Esophagus muscularis mucosa (tissue), 4 donors: ENCODE measurements around the gene ATP6V0C. TPM values are rescaled to one million over a fixed set of nuclear protein-coding genes. Genes with fewer than 3 reads are reported as not detected.
A peak's percentile ranks its signal among the peaks of the same experiment; 100 is the strongest.
"Not testable (repeated sequence)": the region's sequence is repeated elsewhere in the genome, so short reads cannot be mapped to it uniquely, and the experiment has no call there.

Experiments
- DNase-seq: peaks from one replicate; pipeline ENCODE4 v3.0.0-alpha.2; 2017; ENCODE audit errors: extremely low spot score
- H3K27ac ChIP-seq, 4 donors: fragments of 200-600 bp; sonication (generic); replicated peaks in 1 of 4; 1 replicate in 3 of 4; 2 replicates in 1 of 4; pipeline ENCODE4 v1.5.1; 2016 to 2019; ENCODE audit warnings: mild to moderate bottlenecking in 1 of 4
- H3K27me3 ChIP-seq, 4 donors: fragments of 200-600 bp; sonication (generic); one replicate each; pipeline versions ENCODE4 v1.5.1 to v1.6.0; 2016 to 2019
- H3K36me3 ChIP-seq, 4 donors: fragments of 200-600 bp; sonication (generic); one replicate each; pipeline ENCODE4 v1.5.1; 2016 to 2019
- H3K4me1 ChIP-seq, 4 donors: fragments of 200-600 bp; sonication (generic); one replicate each; pipeline ENCODE4 v1.5.1; 2016 to 2019
- H3K4me3 ChIP-seq, 4 donors: fragments of 200-600 bp; sonication (generic); 1 replicate in 2 of 4; 2 replicates in 2 of 4; pipeline ENCODE4 v1.5.1; 2016 to 2019; ENCODE audit warnings: mild to moderate bottlenecking in 4 of 4, moderate library complexity in 1 of 4
- H3K9me3 ChIP-seq, 4 donors: fragments of 200-600 bp; sonication (generic); 1 replicate in 3 of 4; 2 replicates in 1 of 4; pipeline ENCODE4 v1.5.1; 2016 to 2019
- EP300 ChIP-seq: sonication (generic); formaldehyde crosslinking; IDR thresholded peaks from one replicate; pipeline ENCODE4 v1.6.1; 2017; ENCODE audit warnings: antibody characterized with exemption
- POLR2A ChIP-seq: fragments of 450-650 bp; IDR thresholded peaks from one replicate; pipeline ENCODE4 v1.6.1; 2017; ENCODE audit warnings: antibody characterized with exemption, moderate library complexity, mild to moderate bottlenecking, low read depth
- POLR2AphosphoS5 ChIP-seq, 2 donors: sonication (generic); formaldehyde crosslinking; IDR thresholded peaks; one replicate each; pipeline ENCODE4 v1.6.1; 2017; ENCODE audit warnings: antibody characterized with exemption in 2 of 2
- WGBS: methylation state at CpG from one replicate; pipeline ENCODE4 v1.1.5; 2018; 5-methylcytosine and 5-hydroxymethylcytosine counted together
- intact Hi-C: fragments of 100-400 bp; cut with DNase I; formaldehyde crosslinking; loops from one replicate; pipeline ENCODE4 v1.15.1; 2023
- total RNA-seq, 4 donors: library from RNA; depleted of rRNA; stranded (reverse); fragments of >200 nt; gene quantifications; one replicate each; pipeline versions ENCODE4 v1.1.0 to v1.2.1, GENCODE V29; 2016
- TF ChIP-seq, protein P1 (sequence below), 3 experiments: fragments of 200-600 bp in 2 of 3; fragments of 450-650 bp in 1 of 3; sonication (generic) in 2 of 3; IDR thresholded peaks; one replicate each; pipeline ENCODE4 v1.5.1; 2017 to 2019; ENCODE audit warnings: antibody characterized with exemption in 3 of 3, mild to moderate bottlenecking in 2 of 3, moderate library complexity in 1 of 3

The ATP6V0C gene
- total RNA-seq, 4 donors from 2014 or later, result 42.8 to 85.0 (median 69.0) TPM

DNA sequence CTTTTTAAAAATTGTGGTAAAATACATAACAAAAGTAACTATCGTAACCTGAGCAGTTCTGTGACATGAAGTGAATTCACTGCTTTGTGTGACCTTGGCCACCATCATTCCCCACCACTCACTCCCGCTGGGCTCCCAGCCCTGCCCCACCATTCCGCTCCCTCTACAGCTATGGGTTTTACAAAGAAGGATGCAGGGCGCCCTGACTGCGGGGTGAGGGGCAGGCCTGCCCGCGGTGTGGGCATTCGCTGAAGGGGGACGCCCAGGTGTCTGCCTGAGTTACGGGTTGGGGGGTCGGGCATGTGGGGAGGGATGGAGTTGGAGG lies 17.6 kb downstream of the ATP6V0C start, which contains the start of gene CEMP1:
TSS of gene CEMP1 (minus strand) at position 38 of the 325 bp plus-strand sequence. CDS start 335 bp downstream, outside the sequence.
- no peak for DNase-seq
- TF ChIP-seq POLR2A (no peak), POLR2AphosphoS5 (IDR thresholded peaks at IDR 0.05) (no peak), EP300 (no peak)
- TF ChIP-seq, protein P1, sequence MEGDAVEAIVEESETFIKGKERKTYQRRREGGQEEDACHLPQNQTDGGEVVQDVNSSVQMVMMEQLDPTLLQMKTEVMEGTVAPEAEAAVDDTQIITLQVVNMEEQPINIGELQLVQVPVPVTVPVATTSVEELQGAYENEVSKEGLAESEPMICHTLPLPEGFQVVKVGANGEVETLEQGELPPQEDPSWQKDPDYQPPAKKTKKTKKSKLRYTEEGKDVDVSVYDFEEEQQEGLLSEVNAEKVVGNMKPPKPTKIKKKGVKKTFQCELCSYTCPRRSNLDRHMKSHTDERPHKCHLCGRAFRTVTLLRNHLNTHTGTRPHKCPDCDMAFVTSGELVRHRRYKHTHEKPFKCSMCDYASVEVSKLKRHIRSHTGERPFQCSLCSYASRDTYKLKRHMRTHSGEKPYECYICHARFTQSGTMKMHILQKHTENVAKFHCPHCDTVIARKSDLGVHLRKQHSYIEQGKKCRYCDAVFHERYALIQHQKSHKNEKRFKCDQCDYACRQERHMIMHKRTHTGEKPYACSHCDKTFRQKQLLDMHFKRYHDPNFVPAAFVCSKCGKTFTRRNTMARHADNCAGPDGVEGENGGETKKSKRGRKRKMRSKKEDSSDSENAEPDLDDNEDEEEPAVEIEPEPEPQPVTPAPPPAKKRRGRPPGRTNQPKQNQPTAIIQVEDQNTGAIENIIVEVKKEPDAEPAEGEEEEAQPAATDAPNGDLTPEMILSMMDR (IDR thresholded peaks at IDR 0.05), result no peak
- Histone ChIP-seq H3K27ac (peak within 1 kb of the TSS; percentile 95 to 98 (median 96)), H3K27me3 (no peaks in the 10 kb centered on the region), H3K4me3 (peak within 1 kb of the TSS; percentile 66 to 71 (median 70)), H3K36me3 (peaks cover 14 to 42% (median 36%) of the 10 kb centered on the region in 4 donors), H3K9me3 (no peaks in the 10 kb centered on the region), H3K4me1 (peaks cover 8 to 34% (median 33%) of the 10 kb centered on the region in 4 donors)
- intact Hi-C loops, result no loop called here
- WGBS, result 16% methylated on average over 11 of the region's 11 CpGs

DNA sequence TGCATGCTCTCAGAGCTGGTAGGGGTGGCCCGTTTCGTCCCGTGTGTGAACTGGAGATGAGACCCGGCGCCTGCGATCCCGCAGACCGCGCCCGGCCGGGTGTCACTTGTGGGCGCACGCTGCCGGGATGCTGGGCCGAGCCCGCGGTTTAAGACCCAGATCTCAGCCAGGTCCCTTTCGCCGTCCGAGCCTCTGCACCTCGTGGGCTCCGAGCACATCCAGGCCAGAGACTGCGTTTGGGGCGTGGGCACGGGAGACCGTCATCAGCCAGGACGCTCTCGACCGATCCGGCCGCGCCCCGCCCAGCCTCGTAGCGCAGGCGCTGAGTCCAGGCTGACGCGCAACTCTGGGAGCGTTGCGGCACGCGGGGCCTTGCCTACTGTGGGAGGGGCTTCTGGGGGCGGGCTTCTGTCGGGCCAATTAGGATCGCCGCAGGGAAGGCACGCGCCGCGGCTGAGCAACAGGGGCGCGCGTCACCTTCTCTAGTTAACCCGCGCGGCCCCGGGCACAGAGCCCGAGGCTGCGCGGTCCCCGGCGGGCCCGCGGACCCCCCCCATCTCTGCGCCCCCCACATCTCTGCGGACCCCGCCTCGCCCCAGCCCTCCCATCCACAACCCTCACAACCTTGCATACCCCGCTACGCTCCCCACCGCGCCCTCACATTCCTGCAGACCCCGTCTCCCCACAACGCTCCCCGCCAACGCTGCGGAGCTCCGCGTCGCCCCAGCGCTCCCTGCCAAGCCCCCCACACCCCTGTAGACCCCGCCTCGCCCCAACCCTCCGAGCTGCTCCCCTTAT lies 18.1 kb downstream of the ATP6V0C start:
- intact Hi-C loops, result no loop called here
- peak; percentile 99 for DNase-seq
- no peaks in the 10 kb centered on the region for H3K9me3 ChIP-seq

DNA sequence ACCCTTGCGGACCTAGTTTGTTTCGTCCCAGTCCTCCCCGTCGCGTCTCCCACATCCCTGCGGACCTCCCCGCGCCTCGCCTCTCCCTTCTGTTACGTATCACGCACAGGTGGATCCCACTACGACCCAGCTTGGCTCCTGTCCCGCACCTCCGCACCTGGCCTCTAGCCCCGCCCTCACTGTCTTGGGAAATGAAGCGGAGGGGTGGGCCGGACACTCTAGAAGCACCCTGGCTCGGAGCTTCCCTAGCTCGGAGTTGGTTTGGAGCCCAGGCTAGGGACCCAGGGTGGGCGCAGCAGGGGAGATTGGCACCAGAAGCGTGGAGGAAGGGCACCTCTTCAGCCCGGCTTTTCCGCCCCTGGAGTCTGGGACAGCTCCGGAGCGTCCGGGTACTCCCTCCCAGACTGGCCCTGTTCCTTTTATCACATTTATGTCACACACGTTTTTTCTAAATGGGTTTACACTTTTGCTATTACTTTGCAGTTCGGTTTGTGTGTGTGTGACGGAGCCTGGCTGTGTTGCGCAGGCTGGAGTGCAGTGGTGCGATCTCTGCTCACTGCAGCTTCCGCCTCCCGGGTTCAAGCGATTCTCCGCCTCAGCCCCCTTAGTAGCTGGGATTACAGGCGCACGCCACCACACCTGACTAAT lies 18.9 kb downstream of the ATP6V0C start:
- no peaks in the 10 kb centered on the region for H3K27me3 ChIP-seq
- WGBS, result 3% methylated on average over 32 of the region's 37 CpGs
- no peak for DNase-seq
- peak overlapping the region; percentile 95 to 98 (median 96) for H3K27ac ChIP-seq
- H3K4me1 ChIP-seq, result peaks cover 14 to 44% (median 43%) of the 10 kb centered on the region in 4 donors
- H3K4me3 ChIP-seq, result peak overlapping the region; percentile 66 to 71 (median 70)
- intact Hi-C loops, result no loop called here
- no peaks in the 10 kb centered on the region for H3K9me3 ChIP-seq
- TF ChIP-seq EP300, result no peak
- TF ChIP-seq POLR2A, result no peak
- TF ChIP-seq POLR2AphosphoS5 (IDR thresholded peaks at IDR 0.05), result peak; percentile 17 to 54
- H3K36me3 ChIP-seq, result peaks cover 14 to 29% (median 23%) of the 10 kb centered on the region in 4 donors

More for the DNA sequence above, 18.1 kb downstream of the ATP6V0C start:
- H3K36me3 ChIP-seq, result peaks cover 14 to 36% (median 30%) of the 10 kb centered on the region in 4 donors
- under 1% methylated on average over 32 of the region's 84 CpGs for WGBS
- no peaks in the 10 kb centered on the region for H3K27me3 ChIP-seq
- H3K27ac ChIP-seq, result peak overlapping the region; percentile 95 to 98 (median 96)
- peak overlapping the region; percentile 66 to 71 (median 70) for H3K4me3 ChIP-seq
- H3K4me1 ChIP-seq, result peaks cover 10 to 39% (median 39%) of the 10 kb centered on the region in 4 donors
- TF ChIP-seq POLR2AphosphoS5 (IDR thresholded peaks at IDR 0.05) (peak; percentile 95 to 98), EP300 (no peak), POLR2A (no peak)
- TF ChIP-seq, protein P1 (IDR thresholded peaks at IDR 0.05), result no peak

DNA sequence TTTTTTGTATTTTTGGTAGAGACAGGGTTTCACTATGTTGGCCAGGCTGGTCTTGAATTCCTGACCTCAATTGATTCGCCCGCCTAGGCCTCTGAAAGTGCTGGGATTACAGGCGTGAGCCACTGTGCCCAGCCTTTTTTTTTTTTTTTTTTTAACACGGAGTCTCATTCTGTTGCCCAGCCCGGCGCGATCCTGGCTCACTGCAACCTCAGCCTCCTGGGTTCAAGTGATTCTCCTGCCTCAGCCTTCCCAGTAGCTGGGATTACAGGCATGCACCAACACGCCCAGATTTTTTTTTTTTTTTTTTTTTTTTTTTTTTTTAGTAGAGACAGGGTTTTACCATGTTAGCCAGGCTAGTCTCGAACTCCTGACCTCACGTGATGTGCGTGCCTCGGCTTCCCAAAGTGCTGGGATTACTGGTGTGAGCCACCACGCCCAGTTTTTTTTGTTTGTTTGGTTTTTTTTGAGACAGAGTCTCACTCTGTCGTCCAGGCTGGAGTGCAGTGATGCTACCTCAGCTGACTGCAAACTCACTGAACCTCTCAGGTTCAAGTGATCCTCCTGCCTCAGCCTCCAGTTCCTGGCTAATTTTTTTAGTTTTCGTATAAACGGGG lies 19.5 kb downstream of the ATP6V0C start:
- 34% methylated on average over 12 of the region's 16 CpGs for WGBS

DNA sequence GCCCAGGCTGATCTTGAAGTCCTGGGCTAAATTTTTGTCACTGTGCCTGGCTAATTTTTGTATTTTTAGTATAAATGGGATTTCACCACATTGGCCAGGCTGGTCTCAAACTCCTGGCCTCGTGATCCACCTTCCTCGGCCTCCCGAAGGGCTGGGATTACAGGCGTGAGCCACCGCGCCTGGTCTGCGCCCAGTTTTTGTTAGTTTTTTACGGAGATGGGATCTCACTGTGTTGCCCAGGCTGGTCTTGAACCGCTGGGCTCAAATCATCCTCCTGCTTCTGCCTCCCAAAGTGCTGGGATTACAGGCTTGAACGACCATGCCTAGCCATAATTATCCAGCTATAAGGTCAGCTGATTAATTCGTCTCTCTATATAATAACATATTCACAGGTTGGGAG lies 20.2 kb downstream of the ATP6V0C start:
- Histone ChIP-seq H3K9me3 (no peaks in the 10 kb centered on the region), H3K4me1 (peaks cover 17 to 48% (median 48%) of the 10 kb centered on the region in 4 donors), H3K36me3 (peaks cover 2 to 16% (median 10%) of the 10 kb centered on the region in 4 donors), H3K27me3 (no peaks in the 10 kb centered on the region), H3K4me3 (no peak overlapping the region), H3K27ac (peak overlapping the region; percentile 95 to 98 (median 96))
- TF ChIP-seq, protein P1 (IDR thresholded peaks at IDR 0.05), result no peak
- TF ChIP-seq EP300 (no peak), POLR2AphosphoS5 (IDR thresholded peaks at IDR 0.05) (no peak), POLR2A (no peak)
- no peak for DNase-seq
- intact Hi-C loops, result no loop called here
- 89% methylated on average over 11 of the region's 11 CpGs for WGBS

More for the DNA sequence above, 19.5 kb downstream of the ATP6V0C start:
- DNase-seq, H3K9me3 ChIP-seq, intact Hi-C loops, H3K27me3 ChIP-seq: not testable (repeated sequence)
- Histone ChIP-seq H3K36me3 (peaks cover 8 to 22% (median 17%) of the 10 kb centered on the region in 4 donors), H3K4me1 (peaks cover 14 to 44% (median 43%) of the 10 kb centered on the region in 4 donors), H3K27ac (peak overlapping the region; percentile 95 to 98 (median 96)), H3K4me3 (peak overlapping the region; percentile 66 to 71 (median 70))

DNA sequence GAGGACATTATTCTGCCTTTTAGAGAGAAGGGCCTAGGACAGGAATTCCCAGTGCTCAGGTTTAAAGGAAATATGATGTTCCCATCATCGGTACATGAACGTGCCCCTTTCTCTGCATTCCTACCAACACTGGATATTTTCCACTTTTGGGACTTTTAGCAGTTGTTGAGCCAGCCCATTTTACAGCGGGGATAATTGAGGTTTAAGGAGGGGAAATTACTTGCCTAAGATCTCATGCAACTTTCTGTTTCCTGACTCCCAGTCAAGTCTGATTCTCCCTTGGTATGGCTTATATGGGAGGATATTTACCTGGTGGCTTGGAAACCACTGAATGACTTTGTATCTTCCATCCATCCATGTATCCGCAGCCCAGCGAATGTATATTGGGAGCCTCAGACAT lies 20.6 kb downstream of the ATP6V0C start:
- H3K27ac ChIP-seq, DNase-seq: not testable (repeated sequence)
- 90% methylated on average over 5 of the region's 5 CpGs for WGBS

More for the DNA sequence above, 20.6 kb downstream of the ATP6V0C start:
- H3K9me3 ChIP-seq, H3K27me3 ChIP-seq, H3K4me3 ChIP-seq, intact Hi-C loops: not testable (repeated sequence)
- peaks cover 0 to 12% (median 6%) of the 10 kb centered on the region in 4 donors for H3K36me3 ChIP-seq
- peaks cover 22 to 53% (median 52%) of the 10 kb centered on the region in 4 donors for H3K4me1 ChIP-seq
